NCI-H2196 (cell line): Measurements from ENCODE around the gene NR2F1-AS1.
"Not testable (repeated sequence)": the region's sequence is repeated elsewhere in the genome, so short reads cannot be mapped to it uniquely, and the experiment has no call there.

Experiments used
- DNase-seq: peaks from one replicate; lab custom pipeline; 2025; ENCODE audit not compliant: unreplicated experiment; lab: John Stamatoyannopoulos, UW

The NR2F1-AS1 gene

DNA sequence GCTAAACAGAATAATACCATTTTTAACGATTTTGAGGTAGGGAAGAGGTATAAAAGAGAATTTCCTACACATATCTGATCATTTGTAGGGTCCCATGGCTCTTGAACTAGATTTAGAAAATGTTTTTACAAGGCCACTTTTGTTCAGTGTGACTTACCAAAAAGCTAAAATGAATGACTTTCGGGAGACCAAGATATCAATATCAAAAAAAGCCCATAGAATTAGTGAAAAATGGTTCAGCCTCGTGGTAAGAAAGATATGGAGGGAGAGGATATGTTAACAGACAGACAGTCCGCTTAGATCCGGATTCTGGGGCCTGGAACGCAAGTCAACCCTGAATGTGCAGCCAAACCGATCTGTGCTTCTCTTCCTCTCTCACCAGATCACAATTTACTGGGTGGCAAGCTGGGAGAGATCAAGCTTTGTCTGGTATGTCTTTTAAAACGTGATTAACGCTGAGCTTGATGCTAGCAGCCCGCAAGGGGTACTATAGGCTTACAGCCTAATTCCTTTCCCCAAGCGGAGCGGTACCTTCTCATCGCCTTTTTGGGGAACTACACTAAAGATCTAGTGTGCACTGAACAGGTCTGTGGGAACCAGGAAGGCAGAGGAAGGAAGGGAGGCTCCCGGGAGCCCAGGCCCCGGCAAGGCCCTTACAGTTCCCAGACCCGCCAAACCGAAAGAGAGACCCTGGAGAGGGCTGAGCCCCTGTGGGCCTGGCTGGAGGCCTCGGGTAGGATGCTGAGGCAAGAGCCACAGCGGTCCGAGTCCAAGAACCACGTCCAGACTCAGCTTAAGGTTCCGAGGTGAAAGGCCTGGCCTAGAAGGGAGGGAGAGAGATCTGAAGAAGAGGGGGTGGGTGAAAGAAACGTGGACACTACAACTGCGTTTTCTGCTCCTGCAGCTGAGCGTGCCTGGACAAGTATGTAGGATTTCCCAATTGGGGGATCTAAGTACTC lies 2.9 kb downstream of the NR2F1-AS1 start:
- DNase-seq: no peak

- DNase-seq: no peak
Measured at GRCh38 chr5:93576994-93577853, 3.8 kb downstream of the NR2F1-AS1 start.

GRCh38 chr5:93575461-93576414 lies 5.3 kb downstream of the NR2F1-AS1 start:
- DNase-seq: no peak

- DNase-seq: no peak
Measured at GRCh38 chr5:93574491-93575305, 6.3 kb downstream of the NR2F1-AS1 start.

DNA sequence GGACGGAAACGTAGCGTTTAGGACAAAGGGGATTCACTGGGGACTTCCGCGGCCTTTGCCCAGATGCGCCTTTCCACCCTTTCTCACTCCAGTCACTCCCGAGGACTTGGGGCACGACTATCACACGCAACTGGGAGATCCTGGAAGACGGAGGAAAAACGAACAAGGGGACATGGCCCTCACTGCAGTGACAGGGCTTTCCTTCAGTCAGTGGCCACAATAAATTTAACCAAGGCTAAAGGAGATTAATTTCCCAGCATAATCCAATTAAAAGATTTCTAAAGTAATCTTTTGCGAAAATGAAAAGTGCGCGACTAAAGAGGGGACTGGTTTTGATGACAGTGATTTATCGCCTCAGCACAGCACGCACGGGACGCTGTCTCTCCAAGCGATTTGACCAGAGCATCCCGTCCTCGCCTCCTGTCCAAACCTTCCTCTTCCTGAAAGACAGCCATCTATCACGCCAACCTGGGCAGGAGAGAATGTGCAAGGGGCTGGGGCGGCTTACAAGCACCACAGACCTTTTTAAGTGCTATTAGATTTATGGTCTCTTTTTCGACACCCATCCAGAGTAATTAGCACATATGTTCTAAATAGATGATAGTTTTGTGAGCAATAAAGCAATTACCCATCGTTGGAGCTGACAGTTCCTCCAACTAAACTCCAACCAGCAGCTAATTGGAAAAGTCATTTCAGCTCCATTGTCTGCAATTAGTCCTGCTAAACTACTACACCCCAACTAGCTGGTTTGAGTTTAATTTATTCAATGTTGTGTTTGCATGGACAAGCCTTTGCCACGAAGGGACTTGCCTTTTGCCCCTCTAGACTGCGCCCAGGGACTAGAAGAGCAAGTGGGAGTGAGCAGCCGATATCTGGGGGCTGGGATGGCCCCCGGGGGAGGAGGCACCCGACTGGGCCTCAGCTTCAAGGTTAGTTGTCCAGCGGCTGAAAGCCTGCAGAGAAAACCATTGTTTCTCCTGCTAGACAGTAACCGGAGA lies 7.4 kb downstream of the NR2F1-AS1 start:
- DNase-seq: no peak

- DNase-seq: no peak
Measured at GRCh38 chr5:93572608-93573353, 8.2 kb downstream of the NR2F1-AS1 start.

DNA sequence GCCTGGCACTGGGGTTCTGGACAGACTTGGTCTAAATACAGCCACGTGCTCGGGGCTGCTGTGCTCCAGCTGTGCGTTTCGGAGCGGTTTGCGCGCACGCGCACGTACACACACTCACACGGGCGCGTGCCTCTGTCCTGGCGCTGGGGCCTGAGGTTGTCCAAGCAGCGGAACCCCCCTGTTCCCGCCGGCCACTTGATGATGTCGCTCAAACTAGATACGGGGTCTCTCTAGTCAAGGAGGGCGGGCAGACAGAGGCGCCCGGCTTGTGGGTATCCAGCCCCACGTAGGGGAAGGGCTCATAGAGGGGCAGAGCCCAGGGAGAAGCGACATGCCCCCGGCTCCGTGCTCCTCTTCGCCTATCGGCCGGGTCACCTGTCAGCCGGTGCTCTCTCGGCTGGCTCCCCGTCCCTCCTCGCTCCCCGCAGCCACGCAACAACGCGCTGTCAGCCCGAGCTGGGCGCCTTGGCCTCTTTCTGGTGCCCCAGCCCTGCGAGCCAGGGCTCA lies 8.9 kb downstream of the NR2F1-AS1 start:
- no peak for DNase-seq

- no peak for DNase-seq
Measured at GRCh38 chr5:93571114-93571949, 9.7 kb downstream of the NR2F1-AS1 start.

DNA sequence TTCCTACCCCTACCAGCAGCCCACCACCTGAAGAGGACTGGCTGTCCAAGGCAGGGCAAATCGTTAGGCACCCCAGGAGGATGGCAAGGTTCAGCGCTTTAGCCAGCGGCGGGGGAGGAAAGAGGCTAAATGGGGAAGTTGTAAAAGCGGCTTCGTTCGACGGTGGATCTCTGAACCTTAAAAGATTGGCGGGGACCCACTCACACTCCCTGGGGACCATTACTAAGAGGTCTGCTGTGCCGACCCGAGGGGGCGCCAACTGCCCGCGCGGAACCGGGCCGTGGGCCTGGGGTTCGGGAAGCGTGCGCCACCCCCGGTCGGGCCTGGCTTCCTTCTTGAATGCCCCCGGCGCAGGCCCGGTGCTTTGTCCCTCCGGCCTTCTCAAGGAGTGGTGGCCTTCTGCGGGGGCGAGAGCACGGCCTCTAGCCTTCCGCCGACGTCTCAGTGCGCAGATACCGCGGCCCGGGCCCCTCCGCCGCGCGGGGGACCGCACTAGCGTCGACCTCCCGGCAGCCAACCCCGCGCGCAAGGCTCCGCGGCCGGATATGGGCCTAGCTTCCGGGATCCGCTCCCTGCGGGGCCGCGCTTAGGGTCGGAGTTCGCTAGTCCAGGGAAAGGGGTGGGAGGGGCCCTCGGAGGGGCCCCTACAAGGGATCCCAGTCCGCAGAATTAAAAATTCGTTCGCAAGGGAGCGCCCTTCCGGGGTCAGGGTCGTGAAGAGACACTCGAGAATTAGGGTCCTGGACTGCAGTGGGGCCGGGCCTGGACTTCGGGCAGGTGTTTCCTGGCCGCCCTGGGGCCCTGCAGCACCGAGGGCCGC lies 10.5 kb downstream of the NR2F1-AS1 start:
- no peak for DNase-seq

DNA sequence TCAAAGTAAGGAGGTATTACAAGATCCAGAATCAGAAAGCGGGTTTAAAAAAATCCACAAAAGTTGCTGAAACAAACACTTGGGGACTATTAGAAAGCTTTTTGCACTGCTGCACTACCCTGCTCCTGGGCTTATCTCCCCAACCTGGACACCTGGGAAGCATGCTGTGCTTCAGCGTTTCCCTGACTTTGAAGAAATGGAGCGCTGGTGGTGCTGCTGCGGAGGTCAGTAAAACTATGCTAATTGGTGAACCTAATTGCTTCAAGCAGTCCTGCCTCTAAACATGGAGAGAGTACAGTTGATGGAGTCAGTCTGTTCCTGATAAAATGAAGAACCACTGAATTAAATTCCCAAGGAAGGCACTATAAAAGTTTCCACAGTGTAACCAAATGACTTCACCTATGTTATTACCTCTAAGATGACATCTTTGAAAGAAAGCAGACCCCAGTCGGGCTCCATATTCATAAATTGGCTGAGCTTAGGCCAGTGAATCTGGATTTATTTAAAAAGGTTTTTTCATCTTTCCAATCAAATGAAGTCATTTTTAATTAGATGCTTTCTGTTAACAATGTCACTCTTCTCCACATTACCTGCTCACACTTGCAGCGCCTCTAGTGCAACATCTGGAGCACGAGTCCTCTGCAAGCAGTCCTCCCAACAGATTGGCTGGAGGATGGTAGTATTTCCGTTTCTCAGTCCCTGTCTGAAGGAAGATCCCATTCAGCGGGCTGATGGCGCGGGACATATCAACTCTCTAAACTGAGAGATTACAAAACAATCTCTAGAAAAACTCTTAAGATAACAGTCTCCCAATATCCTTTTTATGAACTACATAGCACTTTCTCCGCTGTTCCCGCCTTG lies 11.5 kb downstream of the NR2F1-AS1 start:
- no peak for DNase-seq

- no peak for DNase-seq
Measured at GRCh38 chr5:93567424-93567823, 13.6 kb downstream of the NR2F1-AS1 start.

- DNase-seq: no peak
Measured at GRCh38 chr5:93566091-93566490, 14.9 kb downstream of the NR2F1-AS1 start.

GRCh38 chr5:93557021-93557604 lies 23.9 kb downstream of the NR2F1-AS1 start:
- DNase-seq: no peak

DNA sequence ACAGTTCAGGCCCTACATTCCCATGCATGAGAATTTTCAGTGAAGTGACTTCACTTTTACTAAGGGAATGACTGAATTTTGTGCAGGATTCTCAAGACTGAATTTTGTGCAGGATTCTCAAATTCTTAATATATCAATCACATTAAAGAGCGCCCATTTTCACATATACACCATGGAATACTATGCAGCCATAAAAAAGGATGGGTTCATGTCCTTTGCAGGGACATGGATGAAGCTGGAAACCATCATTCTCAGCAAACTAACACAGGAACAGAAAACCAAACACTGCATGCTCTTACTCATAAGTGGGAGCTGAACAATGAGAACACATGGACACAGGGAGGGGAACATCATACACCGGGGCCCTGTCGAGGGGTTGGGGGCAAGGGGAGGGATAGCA lies 31.4 kb downstream of the NR2F1-AS1 start:
- DNase-seq: not testable (repeated sequence)

DNA sequence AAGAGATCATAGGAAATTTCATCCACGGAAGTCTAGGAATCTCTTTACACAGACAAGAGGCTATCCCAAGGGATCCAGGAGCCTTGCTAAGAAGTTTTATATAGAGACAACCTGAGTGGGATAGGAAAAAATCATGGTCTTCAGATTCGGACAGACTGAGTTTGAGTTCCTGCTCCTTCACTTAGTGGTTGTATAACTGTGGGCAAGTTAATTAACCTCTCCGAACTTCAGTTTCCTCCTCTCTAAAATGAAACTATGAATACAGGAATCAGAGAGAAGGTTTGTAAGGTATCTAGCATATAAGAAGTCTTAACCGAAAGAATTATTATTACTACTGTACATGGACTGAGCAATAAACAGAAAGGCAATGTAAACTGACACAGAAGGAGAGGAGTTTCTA lies 35.1 kb downstream of the NR2F1-AS1 start:
- no peak for DNase-seq
